SH-SY5Y (cell line): ENCODE results near the gene DSG3.

Experiments used
- GATA2 ChIP-seq: IDR thresholded peaks from 2 replicates; pipeline ENCODE4 v1.6.1; 2011; ENCODE audit warnings: mild to moderate bottlenecking, low read depth, low read length
- GATA3 ChIP-seq: IDR thresholded peaks from 2 replicates; pipeline ENCODE4 v1.6.1; 2011; ENCODE audit warnings: low read depth, mild to moderate bottlenecking, low read length, moderate library complexity

Gene DSG3

DNA sequence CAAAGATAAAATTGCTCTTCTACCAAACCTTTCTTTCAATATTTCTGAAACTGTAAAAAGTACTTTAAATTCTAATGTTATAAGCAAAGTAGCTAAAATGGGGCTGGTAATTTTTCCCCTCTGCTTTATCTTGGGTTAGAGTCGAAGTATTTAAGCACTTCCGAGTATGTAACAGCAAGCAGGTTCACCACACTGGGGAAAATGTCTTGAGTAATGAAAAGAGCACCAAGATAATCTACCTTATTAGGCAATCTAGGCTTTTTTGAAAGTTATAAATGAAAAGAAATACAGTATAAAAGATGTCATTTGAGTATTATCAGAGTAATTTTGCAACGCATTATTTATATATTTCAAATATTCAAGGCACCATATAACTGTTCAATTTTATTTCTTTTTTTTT is 687 bp upstream of the DSG3 start:
- TF ChIP-seq GATA3 (no peak), GATA2 (no peak)

DNA sequence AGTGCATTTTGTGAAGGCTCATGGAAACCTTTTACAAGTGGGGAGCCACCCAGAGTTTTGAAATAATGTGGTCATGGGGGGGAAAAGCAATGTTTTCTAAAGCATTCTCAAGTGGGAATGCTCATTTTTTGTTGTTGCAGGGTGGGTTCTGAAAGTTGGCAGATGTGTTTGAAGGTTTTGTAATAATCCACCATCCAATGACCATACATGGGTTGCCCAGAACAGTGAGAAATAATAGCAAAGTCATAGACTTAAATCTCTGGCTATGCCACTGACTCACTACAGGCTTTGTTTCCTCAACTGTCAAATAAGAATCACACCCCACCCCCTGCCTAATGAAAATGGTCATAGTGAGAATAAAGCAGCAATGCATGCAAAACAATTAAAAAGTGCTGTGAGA is 2.9 kb downstream of the DSG3 start:
- TF ChIP-seq GATA3 (no peak), GATA2 (no peak)

DNA sequence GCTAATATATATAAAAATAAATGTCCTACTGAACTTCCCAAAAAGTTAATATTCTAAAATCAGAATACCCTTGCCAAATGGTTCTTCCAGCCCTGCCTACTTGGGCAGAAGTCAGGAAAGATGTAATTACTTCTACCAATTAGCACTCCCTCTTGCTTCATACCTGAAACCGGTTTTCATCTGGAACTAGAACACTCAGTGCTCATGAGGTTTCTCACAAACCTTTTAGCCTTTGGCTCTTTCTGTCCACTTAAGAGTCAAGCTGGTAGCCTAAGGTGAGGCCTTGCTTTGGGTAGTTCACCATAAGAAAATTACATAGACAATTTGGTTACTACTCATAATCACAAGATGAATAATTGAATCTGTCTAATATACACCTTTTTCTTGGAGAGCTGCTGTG is 4.1 kb downstream of the DSG3 start:
- TF ChIP-seq GATA3 = no peak
- no peak for TF ChIP-seq GATA2

DNA sequence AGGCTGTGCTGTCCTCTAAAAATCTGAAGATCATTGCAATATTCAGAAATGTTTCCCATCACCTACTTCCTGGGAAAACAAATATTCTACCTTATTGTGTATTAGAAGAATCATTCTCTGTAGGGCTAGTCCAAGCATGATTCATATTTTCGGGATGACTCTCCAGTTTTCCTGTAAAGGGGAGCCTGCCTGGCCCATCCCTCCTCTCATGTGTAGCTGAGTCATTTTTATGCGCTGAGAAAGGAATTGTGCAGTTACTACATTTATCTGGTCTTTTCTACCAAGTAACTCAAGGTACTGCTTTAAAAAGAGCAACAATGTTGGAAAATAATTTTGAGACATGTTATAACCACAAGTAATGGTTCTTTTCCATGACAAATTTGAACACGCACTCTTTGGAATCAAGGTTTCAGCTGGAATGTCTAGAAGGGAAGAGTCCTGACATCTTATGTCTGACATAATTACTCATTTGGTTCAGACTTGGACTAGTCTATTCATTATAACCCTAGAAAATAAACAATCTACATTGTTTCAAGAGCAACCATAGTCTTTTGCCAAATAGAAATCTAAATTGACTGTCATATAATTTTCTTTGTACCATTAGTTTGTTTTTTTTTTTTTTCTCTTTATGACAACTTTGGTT is 6.6 kb downstream of the DSG3 start:
- TF ChIP-seq GATA2 (no peak), GATA3 (no peak)

- no peak for TF ChIP-seq GATA3
- no peak for TF ChIP-seq GATA2
Measured at GRCh38 chr18:31469629-31470028, 22.1 kb downstream of the DSG3 start.

DNA sequence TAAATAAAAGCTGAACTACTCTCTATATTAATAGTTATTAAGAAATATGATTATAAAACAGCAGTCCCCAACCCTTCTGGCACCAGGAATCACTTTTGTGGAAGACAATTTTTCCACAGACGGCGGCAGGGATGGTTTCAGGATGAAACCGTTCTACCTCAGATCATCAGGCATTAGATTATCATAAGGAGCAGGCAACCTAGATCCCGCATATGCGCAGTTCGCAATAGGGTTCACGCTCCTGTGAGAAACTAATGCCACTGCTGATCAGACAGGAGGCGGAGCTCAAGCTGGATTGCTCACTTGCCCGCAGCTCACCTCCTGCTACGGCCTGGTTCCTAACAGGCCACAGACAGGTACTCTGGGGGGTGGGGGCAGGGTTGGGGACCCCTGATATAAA is 31.1 kb downstream of the DSG3 start:
- TF ChIP-seq GATA2 (no peak), GATA3 (no peak)

DNA sequence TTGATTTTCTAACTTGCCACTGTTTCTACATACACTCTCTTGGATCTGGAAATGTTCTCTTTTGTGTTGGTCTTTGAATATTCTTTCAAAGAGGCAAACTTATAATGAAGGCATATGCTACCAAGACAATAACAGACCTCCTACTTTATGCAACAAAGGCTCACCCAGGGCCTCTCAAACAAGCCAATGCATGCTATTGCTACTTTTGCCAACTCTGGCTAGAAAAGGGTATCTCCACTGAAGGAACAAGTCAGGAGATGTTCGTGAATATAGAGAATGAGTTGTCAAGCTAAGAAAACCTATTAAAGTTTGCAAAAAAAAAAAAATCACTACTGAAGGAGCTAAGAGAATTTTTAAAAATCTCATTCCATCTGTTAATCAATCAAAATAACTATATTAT is 34.5 kb downstream of the DSG3 start:
- no peak for TF ChIP-seq GATA2
- TF ChIP-seq GATA3 = no peak

DNA sequence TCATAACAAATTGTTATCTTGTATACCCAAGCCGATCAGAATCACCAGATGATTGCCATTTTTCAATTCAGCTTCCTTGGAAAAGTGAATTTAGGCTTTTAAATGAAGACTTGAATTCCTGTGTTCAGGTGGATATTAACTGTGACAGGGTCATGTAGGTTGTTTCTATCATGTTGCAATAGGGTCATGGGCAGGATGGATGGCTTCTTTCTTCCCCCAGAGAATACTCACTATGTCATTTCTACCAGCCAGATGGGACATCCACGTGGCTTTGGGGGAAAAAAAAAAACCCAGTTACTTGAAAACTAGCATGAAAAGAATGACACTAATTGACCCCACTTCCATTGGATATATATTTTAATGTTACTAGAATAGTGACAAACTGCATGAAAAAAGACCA is 35.9 kb downstream of the DSG3 start:
- no peak for TF ChIP-seq GATA2
- TF ChIP-seq GATA3 = no peak

GRCh38 chr18:31484461-31484860 is 36.9 kb downstream of the DSG3 start:
- TF ChIP-seq GATA3 (no peak), GATA2 (no peak)

- TF ChIP-seq GATA3 (no peak), GATA2 (no peak)
Measured at GRCh38 chr18:31486165-31486564, 38.6 kb downstream of the DSG3 start.

- no peak for TF ChIP-seq GATA3
- no peak for TF ChIP-seq GATA2
Measured at GRCh38 chr18:31487246-31488015, 39.9 kb downstream of the DSG3 start.

DNA sequence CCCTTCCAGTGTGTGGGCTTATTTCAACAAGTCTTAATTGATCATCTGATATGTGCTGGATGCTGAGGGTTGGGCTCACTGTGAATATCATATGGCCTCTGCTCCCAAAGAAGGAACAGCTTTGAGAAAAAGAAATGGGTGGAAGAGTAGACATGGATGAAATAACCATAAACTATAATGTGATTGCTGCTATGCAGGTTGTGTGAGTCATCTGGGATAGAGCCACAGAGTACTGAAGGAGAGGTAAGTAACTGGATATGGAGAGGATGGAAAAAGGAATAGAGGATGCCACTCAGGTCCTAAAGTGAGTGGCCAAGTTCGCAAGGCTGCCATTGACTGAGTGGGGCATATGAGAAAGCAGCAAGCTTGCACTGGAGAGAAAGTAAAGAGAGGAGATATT is 41.8 kb downstream of the DSG3 start:
- TF ChIP-seq GATA3 (no peak), GATA2 (no peak)

DNA sequence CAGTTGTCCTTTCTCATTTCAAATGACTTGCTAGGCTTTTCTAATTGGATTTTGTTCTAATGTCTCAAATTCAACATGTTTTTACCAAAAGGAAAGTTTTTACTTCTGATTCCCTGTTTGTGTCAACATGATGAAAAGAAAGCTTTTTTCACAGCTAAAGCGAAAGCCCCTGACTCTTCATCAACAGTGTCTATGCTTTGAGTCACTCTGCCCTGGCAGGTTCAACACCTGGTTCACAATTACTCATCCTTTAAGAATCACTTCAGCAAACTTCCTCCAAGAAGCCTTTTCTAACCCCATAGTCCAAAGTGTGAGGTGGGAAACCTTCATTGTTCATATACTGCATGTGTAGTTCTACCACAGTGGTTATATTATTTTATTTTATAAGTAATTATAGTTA is 42.8 kb downstream of the DSG3 start:
- TF ChIP-seq GATA2 = no peak
- no peak for TF ChIP-seq GATA3

DNA sequence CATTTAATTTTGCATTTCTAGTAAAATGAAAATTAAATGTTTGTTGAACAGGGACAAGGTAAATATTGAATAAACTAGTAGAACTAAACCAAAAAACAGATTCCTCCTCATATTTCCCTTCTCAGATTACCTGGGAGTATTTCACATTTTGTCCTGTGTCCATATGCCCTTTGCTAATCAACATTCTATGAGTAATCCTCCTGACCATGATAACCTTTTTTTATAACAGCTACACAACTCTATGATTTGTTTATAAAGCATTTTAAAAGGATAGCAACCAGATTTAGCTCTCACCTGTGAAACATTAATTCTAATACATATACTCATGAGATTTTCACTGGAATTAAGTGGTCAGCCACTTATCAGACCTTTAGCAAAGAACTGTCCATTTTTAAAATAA is 43.3 kb downstream of the DSG3 start:
- TF ChIP-seq GATA3 (no peak), GATA2 (no peak)

DNA sequence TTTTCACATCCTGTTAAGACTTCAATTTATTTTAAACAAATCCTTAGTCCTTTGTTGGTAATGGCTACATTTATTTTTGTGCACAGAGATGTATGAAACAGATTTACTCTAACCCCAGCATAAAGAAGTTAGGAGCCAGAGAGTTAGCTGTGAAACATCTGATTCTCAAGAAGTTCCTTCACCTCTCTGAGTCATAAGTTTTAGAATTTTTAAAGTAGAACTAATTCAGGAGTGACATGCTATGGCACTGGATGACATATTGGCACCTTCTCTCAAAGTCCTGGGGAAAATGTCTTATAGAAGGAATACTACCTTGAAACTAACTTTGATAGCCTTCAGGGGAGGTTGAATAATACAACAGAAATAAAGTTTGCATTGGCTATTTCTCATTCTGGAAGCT is 44.0 kb downstream of the DSG3 start:
- TF ChIP-seq GATA2 (no peak), GATA3 (no peak)
